K562 (cell line): ENCODE data around the gene CDRT15.
"Not testable (repeated sequence)": the region's sequence is repeated elsewhere in the genome, so short reads cannot be mapped to it uniquely, and the experiment has no call there.

Experiments
- DPF2 ChIP-seq: fragments of 450-650 bp; IDR thresholded peaks from 2 replicates; pipeline ENCODE4 v1.6.1; 2016
- GTF2A2 ChIP-seq: IDR thresholded peaks from 2 replicates; pipeline ENCODE4 v1.6.1; 2016; ENCODE audit warnings: mild to moderate bottlenecking, missing genetic modification characterization, missing compliant biosample characterization
- JUN ChIP-seq, 2 experiments: sonication (generic) in 1 of 2; formaldehyde crosslinking in 1 of 2; IDR thresholded peaks; 2 replicates each; pipeline versions ENCODE4 v1.6.1 to v1.8.0; 2012 to 2022; ENCODE audit warnings: borderline replicate concordance in 2 of 2, mild to moderate bottlenecking in 2 of 2, improper control_type of control experiment in 1 of 2, low read depth in 1 of 2, low read length in 1 of 2, missing genetic modification reagents in 1 of 2
- KDM5B ChIP-seq: fragments of 200-600 bp; sonication (generic); IDR thresholded peaks from 2 replicates; pipeline ENCODE4 v1.6.1; 2012; ENCODE audit warnings: low read depth, mild to moderate bottlenecking, moderate library complexity, low read length, control low read depth, inconsistent platforms; ENCODE audit not compliant: insufficient replicate concordance
- MXI1 ChIP-seq: IDR thresholded peaks from 2 replicates; pipeline ENCODE4 v1.6.1; 2011; ENCODE audit warnings: low read depth, mild to moderate bottlenecking, improper control_type of control experiment, low read length
- MYNN ChIP-seq, 2 experiments: sonication (generic); formaldehyde crosslinking in 1 of 2; IDR thresholded peaks; 2 replicates each; pipeline versions ENCODE4 v1.5.0 to v1.6.1; 2016 to 2020; ENCODE audit warnings: antibody characterized with exemption in 1 of 2, missing genetic modification reagents in 1 of 2
- NFYB ChIP-seq: IDR thresholded peaks from 2 replicates; pipeline ENCODE4 v1.6.1; 2011; ENCODE audit warnings: mild to moderate bottlenecking, moderate library complexity; ENCODE audit not compliant: insufficient read length; ENCODE audit errors: extremely low read depth
- POLR2AphosphoS5 ChIP-seq: IDR thresholded peaks from 2 replicates; pipeline ENCODE4 v1.6.1; 2011; ENCODE audit warnings: mild to moderate bottlenecking, low read depth, low read length, moderate library complexity; ENCODE audit not compliant: control insufficient read depth, insufficient read depth
- ZFX ChIP-seq: sonication (generic); formaldehyde crosslinking; IDR thresholded peaks from 2 replicates; pipeline ENCODE4 v1.8.0; 2022; ENCODE audit warnings: mild to moderate bottlenecking, missing genetic modification reagents, moderate library complexity
- ZNF146 ChIP-seq: IDR thresholded peaks from one replicate; pipeline ENCODE4 v1.6.1; 2018; ENCODE audit warnings: missing compliant biosample characterization; ENCODE audit not compliant: unreplicated experiment
- ZNF212 ChIP-seq: fragments of 450-650 bp; formaldehyde crosslinking; IDR thresholded peaks from 2 replicates; pipeline ENCODE4 v1.4.0; 2020; ENCODE audit warnings: mild to moderate bottlenecking
- TF ChIP-seq, protein P1 (sequence below): fragments of 250-450 bp; sonication (Bioruptor Pico); IDR thresholded peaks from 2 replicates; pipeline ENCODE4 v1.6.1; 2021; ENCODE audit warnings: mild to moderate bottlenecking
- TF ChIP-seq, protein P2 (sequence below): sonication (generic); formaldehyde crosslinking; IDR thresholded peaks from 2 replicates; pipeline ENCODE4 v1.8.1; 2023; ENCODE audit warnings: mild to moderate bottlenecking, missing genetic modification reagents

DNA sequence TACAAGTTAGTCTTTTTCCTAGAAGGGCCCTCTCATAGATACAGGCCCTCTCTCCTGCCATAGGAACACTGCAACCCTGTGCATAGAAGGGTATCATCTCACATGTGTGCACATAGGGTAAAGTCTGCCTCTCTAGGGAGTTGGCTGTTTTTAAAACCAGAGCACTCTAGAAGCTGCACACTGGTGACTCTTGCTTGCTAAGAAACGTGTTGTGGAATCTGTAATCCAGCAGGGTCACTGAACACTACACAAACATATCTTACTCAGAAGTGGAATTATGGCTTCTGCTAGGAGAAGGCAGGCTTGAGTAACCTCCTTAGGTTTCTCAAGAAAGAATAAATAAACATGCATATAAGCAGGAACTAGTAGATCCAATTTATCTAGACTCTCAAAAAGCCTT, 45.9 kb downstream of the CDRT15 start:
- not testable (repeated sequence) for TF ChIP-seq NFYB; JUN (IDR thresholded peaks at IDR 0.05; ENCODE audit: borderline replicate concordance, low read depth, low read length); JUN (CRISPR knock-in tag; IDR thresholded peaks at IDR 0.05; ENCODE audit: borderline replicate concordance); ZNF146 (CRISPR knock-in tag); ZNF212 (CRISPR knock-in tag); GTF2A2 (tag); DPF2; MXI1; POLR2AphosphoS5; MYNN (IDR thresholded peaks at IDR 0.05); MYNN (CRISPR knock-in tag; IDR thresholded peaks at IDR 0.05); KDM5B; ZFX (CRISPR knock-in tag)
- TF ChIP-seq, protein P1, sequence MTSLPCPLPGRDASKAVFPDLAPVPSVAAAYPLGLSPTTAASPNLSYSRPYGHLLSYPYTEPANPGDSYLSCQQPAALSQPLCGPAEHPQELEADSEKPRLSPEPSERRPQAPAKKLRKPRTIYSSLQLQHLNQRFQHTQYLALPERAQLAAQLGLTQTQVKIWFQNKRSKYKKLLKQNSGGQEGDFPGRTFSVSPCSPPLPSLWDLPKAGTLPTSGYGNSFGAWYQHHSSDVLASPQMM (CRISPR knock-in tag) = not testable (repeated sequence)
- TF ChIP-seq, protein P2, sequence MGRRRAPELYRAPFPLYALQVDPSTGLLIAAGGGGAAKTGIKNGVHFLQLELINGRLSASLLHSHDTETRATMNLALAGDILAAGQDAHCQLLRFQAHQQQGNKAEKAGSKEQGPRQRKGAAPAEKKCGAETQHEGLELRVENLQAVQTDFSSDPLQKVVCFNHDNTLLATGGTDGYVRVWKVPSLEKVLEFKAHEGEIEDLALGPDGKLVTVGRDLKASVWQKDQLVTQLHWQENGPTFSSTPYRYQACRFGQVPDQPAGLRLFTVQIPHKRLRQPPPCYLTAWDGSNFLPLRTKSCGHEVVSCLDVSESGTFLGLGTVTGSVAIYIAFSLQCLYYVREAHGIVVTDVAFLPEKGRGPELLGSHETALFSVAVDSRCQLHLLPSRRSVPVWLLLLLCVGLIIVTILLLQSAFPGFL (CRISPR knock-in tag) = not testable (repeated sequence)
